ENCODE results near the gene HSPB7. TPM values are rescaled to one million over a fixed set of nuclear protein-coding genes. Genes with fewer than 3 reads are reported as not detected.
A peak's percentile ranks its signal among the peaks of the same experiment; 100 is the strongest.
"Not testable (repeated sequence)": the region's sequence is repeated elsewhere in the genome, so short reads cannot be mapped to it uniquely, and the experiment has no call there.

Gene HSPB7
- total RNA-seq, 1 donor from 2014 or later = 10.7 TPM

GRCh38 chr1:15981679-15982078 is 36.2 kb downstream of the HSPB7 start:
- no peak for DNase-seq
- no peaks in the 10 kb centered on the region for H3K27me3 ChIP-seq
- no peaks in the 10 kb centered on the region for H3K9me3 ChIP-seq
- no peak overlapping the region for H3K27ac ChIP-seq
- no peaks in the 10 kb centered on the region for H3K4me1 ChIP-seq
- intact Hi-C loops (cut with DNase I) = no loop called here
- H3K36me3 ChIP-seq = no peaks in the 10 kb centered on the region
- no peak for ATAC-seq
- no peak for TF ChIP-seq CTCF (IDR thresholded peaks at IDR 0.05)
- H3K4me3 ChIP-seq = no peak overlapping the region

GRCh38 chr1:15977947-15978346 is 39.9 kb downstream of the HSPB7 start:
- H3K27me3 ChIP-seq; H3K27ac ChIP-seq; H3K36me3 ChIP-seq; intact Hi-C loops (cut with DNase I); H3K9me3 ChIP-seq; H3K4me3 ChIP-seq; DNase-seq; ATAC-seq: not testable (repeated sequence)
- peaks cover 14% of the 10 kb centered on the region for H3K4me1 ChIP-seq

- peaks cover 16% of the 10 kb centered on the region for H3K36me3 ChIP-seq
- intact Hi-C loops (cut with DNase I) = no loop called here
- no peak for TF ChIP-seq CTCF (IDR thresholded peaks at IDR 0.05)
- peaks cover 14% of the 10 kb centered on the region for H3K4me1 ChIP-seq
- DNase-seq (peak; percentile 97), ATAC-seq (peak; percentile 99)
- H3K27me3 ChIP-seq = no peaks in the 10 kb centered on the region
- H3K9me3 ChIP-seq = no peaks in the 10 kb centered on the region
- peak within 1 kb of the TSS; percentile 76 for H3K27ac ChIP-seq
- H3K4me3 ChIP-seq = peak within 1 kb of the TSS; percentile 78
These were observed 41.8 kb downstream of the HSPB7 start, which contains the start of gene ZBTB17 for GRCh38 chr1:15975805-15976680. Gene ZBTB17, minus strand, starts transcription at chr1:15976101. Its CDS starts 27,606 bp downstream, at chr1:15948495.

GRCh38 chr1:15975358-15975804 is 42.5 kb downstream of the HSPB7 start:
- no peaks in the 10 kb centered on the region for H3K27me3 ChIP-seq
- H3K4me1 ChIP-seq = peaks cover 14% of the 10 kb centered on the region
- TF ChIP-seq CTCF (IDR thresholded peaks at IDR 0.05) = peak; percentile 16
- DNase-seq = peak; percentile 83
- ATAC-seq = peak; percentile 85
- H3K27ac ChIP-seq = peak overlapping the region; percentile 76
- intact Hi-C loops (cut with DNase I) = no loop called here
- peaks cover 16% of the 10 kb centered on the region for H3K36me3 ChIP-seq
- no peaks in the 10 kb centered on the region for H3K9me3 ChIP-seq
- H3K4me3 ChIP-seq = peak overlapping the region; percentile 78

- Histone ChIP-seq H3K27me3 (no peaks in the 10 kb centered on the region), H3K9me3 (no peaks in the 10 kb centered on the region), H3K27ac (peak overlapping the region; percentile 76), H3K4me1 (peaks cover 14% of the 10 kb centered on the region), H3K4me3 (peak overlapping the region; percentile 78), H3K36me3 (peaks cover 19% of the 10 kb centered on the region)
- ATAC-seq = no peak
- intact Hi-C loops (cut with DNase I) = no loop called here
- TF ChIP-seq CTCF (IDR thresholded peaks at IDR 0.05) = no peak
- no peak for DNase-seq
These were observed 43.0 kb downstream of the HSPB7 start for GRCh38 chr1:15974855-15975254.

- no peak for TF ChIP-seq CTCF (IDR thresholded peaks at IDR 0.05)
- ATAC-seq = no peak
- intact Hi-C loops (cut with DNase I) = no loop called here
These were observed 44.1 kb downstream of the HSPB7 start for GRCh38 chr1:15973772-15974171.

More at GRCh38 chr1:15973772-15974171, 44.1 kb downstream of the HSPB7 start:
- Histone ChIP-seq H3K4me1 (peaks cover 14% of the 10 kb centered on the region), H3K36me3 (peaks cover 29% of the 10 kb centered on the region), H3K27me3 (no peaks in the 10 kb centered on the region), H3K27ac (no peak overlapping the region), H3K4me3 (no peak overlapping the region), H3K9me3 (no peaks in the 10 kb centered on the region)
- no peak for DNase-seq

Data from upper lobe of right lung (tissue), 1 donor.